ENCODE data around the gene TCEAL4. TPM values are rescaled to one million over a fixed set of nuclear protein-coding genes. Genes with fewer than 3 reads are reported as not detected.

Gene TCEAL4
- total RNA-seq, 1 donor from 2014 or later, result 48.7 TPM

- Mint-ChIP-seq H3K36me3 (no peaks in the 10 kb centered on the region), H3K4me3 (no peak overlapping the region), H3K27ac (no peak overlapping the region), H3K9me3 (no peaks in the 10 kb centered on the region), H3K27me3 (ENCODE audit: insufficient read depth, low read depth) (peaks cover 4% of the 10 kb centered on the region), H3K4me1 (peaks cover 5% of the 10 kb centered on the region)
- Histone ChIP-seq H3K9ac (no peak overlapping the region), H3K36me3 (no peaks in the 10 kb centered on the region), H3K9me3 (ENCODE audit: low read depth) (no peaks in the 10 kb centered on the region), H3F3A (ENCODE audit: low read depth) (no peaks in the 10 kb centered on the region), H3K4me1 (no peaks in the 10 kb centered on the region), H3K79me2 (ENCODE audit: low read depth) (no peaks in the 10 kb centered on the region), H4K20me1 (ENCODE audit: low read depth) (no peaks in the 10 kb centered on the region), H3K4me3 (no peak overlapping the region), H3K4me2 (no peak overlapping the region), H3K27ac (no peak overlapping the region), H3K27me3 (peaks cover 6% of the 10 kb centered on the region), H2AFZ (replicated peaks) (no peak overlapping the region)
- DNase-seq (ENCODE audit: low spot score), result no peak
- TF ChIP-seq EZH2phosphoT487 (IDR thresholded peaks at IDR 0.05) (no peak), EZH2 (IDR thresholded peaks at IDR 0.05) (no peak), CTCF (IDR thresholded peaks at IDR 0.05) (no peak)
Measured at GRCh38 chrX:103537871-103538387, 47.4 kb upstream of the TCEAL4 start.

DNA sequence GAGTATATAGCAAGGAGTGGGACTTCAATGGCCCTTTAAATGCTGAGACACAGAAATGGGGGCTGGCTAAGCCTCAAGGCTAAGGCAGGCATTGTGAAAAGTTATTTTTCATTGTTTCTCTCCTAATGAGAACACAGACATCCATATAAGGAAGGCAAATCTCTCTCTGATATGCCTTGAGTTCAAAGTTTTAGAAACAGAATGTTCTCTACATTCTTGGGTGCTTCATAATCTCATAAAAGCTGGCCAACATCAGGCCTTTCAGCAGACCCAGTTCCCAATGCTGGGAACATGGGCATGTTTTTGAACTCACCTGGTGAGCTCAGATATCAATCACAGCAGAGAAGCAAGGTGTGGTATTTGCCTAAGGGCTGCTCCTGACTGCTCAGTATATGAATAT lies 46.6 kb upstream of the TCEAL4 start:
- TF ChIP-seq EZH2phosphoT487 (IDR thresholded peaks at IDR 0.05), result no peak
- TF ChIP-seq CTCF (IDR thresholded peaks at IDR 0.05), result no peak
- TF ChIP-seq EZH2 (IDR thresholded peaks at IDR 0.05), result no peak
- Mint-ChIP-seq H3K27ac (no peak overlapping the region), H3K9me3 (no peaks in the 10 kb centered on the region), H3K36me3 (no peaks in the 10 kb centered on the region), H3K4me1 (peaks cover 1% of the 10 kb centered on the region), H3K27me3 (ENCODE audit: insufficient read depth, low read depth) (peaks cover 2% of the 10 kb centered on the region), H3K4me3 (no peak overlapping the region)
- DNase-seq (ENCODE audit: low spot score), result no peak
- Histone ChIP-seq H3K4me1 (no peaks in the 10 kb centered on the region), H4K20me1 (ENCODE audit: low read depth) (no peaks in the 10 kb centered on the region), H3K79me2 (ENCODE audit: low read depth) (no peaks in the 10 kb centered on the region), H3K27ac (no peak overlapping the region), H3F3A (ENCODE audit: low read depth) (no peaks in the 10 kb centered on the region), H3K27me3 (peaks cover 6% of the 10 kb centered on the region), H3K9me3 (ENCODE audit: low read depth) (no peaks in the 10 kb centered on the region), H3K4me2 (no peak overlapping the region), H2AFZ (replicated peaks) (no peak overlapping the region), H3K4me3 (no peak overlapping the region), H3K9ac (no peak overlapping the region), H3K36me3 (no peaks in the 10 kb centered on the region)

- Histone ChIP-seq H3K9me3 (ENCODE audit: low read depth) (no peaks in the 10 kb centered on the region), H3K4me1 (no peaks in the 10 kb centered on the region), H3K27ac (no peak overlapping the region), H2AFZ (replicated peaks) (no peak overlapping the region), H3K27me3 (no peaks in the 10 kb centered on the region), H4K20me1 (ENCODE audit: low read depth) (no peaks in the 10 kb centered on the region), H3K36me3 (no peaks in the 10 kb centered on the region), H3K79me2 (ENCODE audit: low read depth) (no peaks in the 10 kb centered on the region), H3F3A (ENCODE audit: low read depth) (no peaks in the 10 kb centered on the region), H3K9ac (no peak overlapping the region), H3K4me3 (no peak overlapping the region), H3K4me2 (no peak overlapping the region)
- H3K9me3 Mint-ChIP-seq, result no peaks in the 10 kb centered on the region
- no peak overlapping the region for H3K27ac Mint-ChIP-seq
- no peak for DNase-seq (ENCODE audit: low spot score)
- no peak overlapping the region for H3K4me3 Mint-ChIP-seq
- peaks cover 2% of the 10 kb centered on the region for H3K27me3 Mint-ChIP-seq (ENCODE audit: insufficient read depth, low read depth)
- TF ChIP-seq EZH2 (IDR thresholded peaks at IDR 0.05), result no peak
- TF ChIP-seq CTCF (IDR thresholded peaks at IDR 0.05), result no peak
- no peak for TF ChIP-seq EZH2phosphoT487 (IDR thresholded peaks at IDR 0.05)
- H3K36me3 Mint-ChIP-seq, result no peaks in the 10 kb centered on the region
- no peaks in the 10 kb centered on the region for H3K4me1 Mint-ChIP-seq
Measured at GRCh38 chrX:103539695-103540094, 45.6 kb upstream of the TCEAL4 start.

Data from neural progenitor cell (in vitro differentiated cells).